ENCODE results near the gene ITPKB. TPM values are rescaled to one million over a fixed set of nuclear protein-coding genes. Genes with fewer than 3 reads are reported as not detected.

The ITPKB gene
- total RNA-seq, 2 experiments from 2014 or later, result 30.7 to 30.8 TPM

GRCh38 chr1:226692051-226692792 is 46.9 kb downstream of the ITPKB start:
- H3K27me3 Mint-ChIP-seq, result no peaks in the 10 kb centered on the region

GRCh38 chr1:226691247-226691646 is 47.8 kb downstream of the ITPKB start:
- Mint-ChIP-seq H3K4me3 (peak overlapping the region; percentile 70), H3K27ac (peak overlapping the region; percentile 98), H3K36me3 (peaks cover 64% of the 10 kb centered on the region), H3K27me3 (no peaks in the 10 kb centered on the region), H3K9me3 (no peaks in the 10 kb centered on the region), H3K4me1 (peaks cover 92% of the 10 kb centered on the region)
- DNase-seq, result peak; percentile 75

More at GRCh38 chr1:226692051-226692792, 46.9 kb downstream of the ITPKB start:
- peaks cover 92% of the 10 kb centered on the region for H3K4me1 Mint-ChIP-seq
- H3K27ac Mint-ChIP-seq, result peak overlapping the region; percentile 98
- H3K4me3 Mint-ChIP-seq, result peak overlapping the region; percentile 70
- DNase-seq, result no peak
- H3K36me3 Mint-ChIP-seq, result peaks cover 63% of the 10 kb centered on the region
- no peaks in the 10 kb centered on the region for H3K9me3 Mint-ChIP-seq

- H3K27ac Mint-ChIP-seq, result peak overlapping the region; percentile 98
- H3K27me3 Mint-ChIP-seq, result no peaks in the 10 kb centered on the region
- H3K4me1 Mint-ChIP-seq, result peaks cover 93% of the 10 kb centered on the region
- H3K9me3 Mint-ChIP-seq, result no peaks in the 10 kb centered on the region
- peak; percentile 63 for DNase-seq
- H3K36me3 Mint-ChIP-seq, result peaks cover 64% of the 10 kb centered on the region
- peak overlapping the region; percentile 70 for H3K4me3 Mint-ChIP-seq
These were observed 48.6 kb downstream of the ITPKB start for GRCh38 chr1:226690460-226690982.

GRCh38 chr1:226688808-226689207 is 50.3 kb downstream of the ITPKB start:
- Mint-ChIP-seq H3K27me3 (no peaks in the 10 kb centered on the region), H3K36me3 (peaks cover 76% of the 10 kb centered on the region), H3K27ac (peak overlapping the region; percentile 98), H3K4me3 (no peak overlapping the region), H3K9me3 (no peaks in the 10 kb centered on the region), H3K4me1 (peaks cover 100% of the 10 kb centered on the region)
- no peak for DNase-seq

GRCh38 chr1:226688056-226688748 is 50.9 kb downstream of the ITPKB start:
- Mint-ChIP-seq H3K36me3 (peaks cover 77% of the 10 kb centered on the region), H3K4me3 (no peak overlapping the region), H3K27ac (peak overlapping the region; percentile 98), H3K27me3 (no peaks in the 10 kb centered on the region), H3K4me1 (peaks cover 100% of the 10 kb centered on the region), H3K9me3 (no peaks in the 10 kb centered on the region)
- DNase-seq, result peak; percentile 48

- Mint-ChIP-seq H3K4me1 (peaks cover 100% of the 10 kb centered on the region), H3K27ac (peak overlapping the region; percentile 98), H3K4me3 (peak overlapping the region; percentile 14), H3K27me3 (no peaks in the 10 kb centered on the region), H3K36me3 (peaks cover 70% of the 10 kb centered on the region), H3K9me3 (no peaks in the 10 kb centered on the region)
- DNase-seq, result peak; percentile 61
These were observed 51.7 kb downstream of the ITPKB start for GRCh38 chr1:226687426-226687825.

- peak; percentile 37 for DNase-seq
- H3K36me3 Mint-ChIP-seq, result peaks cover 65% of the 10 kb centered on the region
- peaks cover 100% of the 10 kb centered on the region for H3K4me1 Mint-ChIP-seq
- H3K4me3 Mint-ChIP-seq, result peak overlapping the region; percentile 60
- peak overlapping the region; percentile 98 for H3K27ac Mint-ChIP-seq
- H3K9me3 Mint-ChIP-seq, result no peaks in the 10 kb centered on the region
- no peaks in the 10 kb centered on the region for H3K27me3 Mint-ChIP-seq
These were observed 52.3 kb downstream of the ITPKB start for GRCh38 chr1:226686440-226687425.

- H3K36me3 Mint-ChIP-seq, result peaks cover 57% of the 10 kb centered on the region
- no peaks in the 10 kb centered on the region for H3K27me3 Mint-ChIP-seq
- peak overlapping the region; percentile 98 for H3K27ac Mint-ChIP-seq
- H3K9me3 Mint-ChIP-seq, result no peaks in the 10 kb centered on the region
- H3K4me3 Mint-ChIP-seq, result peak overlapping the region; percentile 32
- H3K4me1 Mint-ChIP-seq, result peaks cover 98% of the 10 kb centered on the region
- DNase-seq, result no peak
These were observed 53.8 kb downstream of the ITPKB start for GRCh38 chr1:226685196-226685820.

- no peaks in the 10 kb centered on the region for H3K27me3 Mint-ChIP-seq
- peak overlapping the region; percentile 98 for H3K27ac Mint-ChIP-seq
- H3K36me3 Mint-ChIP-seq, result peaks cover 46% of the 10 kb centered on the region
- peak overlapping the region; percentile 18 for H3K4me3 Mint-ChIP-seq
- DNase-seq, result no peak
- peaks cover 98% of the 10 kb centered on the region for H3K4me1 Mint-ChIP-seq
- no peaks in the 10 kb centered on the region for H3K9me3 Mint-ChIP-seq
These were observed 55.1 kb downstream of the ITPKB start for GRCh38 chr1:226684026-226684425.

GRCh38 chr1:226682871-226683814 is 55.9 kb downstream of the ITPKB start:
- peak; percentile 44 for DNase-seq
- Mint-ChIP-seq H3K4me3 (peak overlapping the region; percentile 33), H3K36me3 (peaks cover 42% of the 10 kb centered on the region), H3K27me3 (no peaks in the 10 kb centered on the region), H3K9me3 (no peaks in the 10 kb centered on the region), H3K4me1 (peaks cover 98% of the 10 kb centered on the region), H3K27ac (peak overlapping the region; percentile 98)

GRCh38 chr1:226681652-226682493 is 57.2 kb downstream of the ITPKB start:
- H3K4me3 Mint-ChIP-seq, result no peak overlapping the region
- H3K9me3 Mint-ChIP-seq, result no peaks in the 10 kb centered on the region
- H3K4me1 Mint-ChIP-seq, result peaks cover 98% of the 10 kb centered on the region
- H3K27ac Mint-ChIP-seq, result peak overlapping the region; percentile 98
- H3K36me3 Mint-ChIP-seq, result peaks cover 45% of the 10 kb centered on the region
- no peak for DNase-seq
- H3K27me3 Mint-ChIP-seq, result no peaks in the 10 kb centered on the region

- H3K27ac Mint-ChIP-seq, result peak overlapping the region; percentile 90
- peak overlapping the region; percentile 79 for H3K4me3 Mint-ChIP-seq
- H3K36me3 Mint-ChIP-seq, result peaks cover 43% of the 10 kb centered on the region
- H3K9me3 Mint-ChIP-seq, result no peaks in the 10 kb centered on the region
- H3K27me3 Mint-ChIP-seq, result no peaks in the 10 kb centered on the region
- DNase-seq, result no peak
- peaks cover 98% of the 10 kb centered on the region for H3K4me1 Mint-ChIP-seq
These were observed 58.4 kb downstream of the ITPKB start for GRCh38 chr1:226680653-226681052.

All from activated naive CD8-positive, alpha-beta T cell treated with anti-CD3 and anti-CD28 coated beads for 36 hours (primary cell).